ENCODE measurements around the gene CAMK2G.
"Not testable (repeated sequence)": the region's sequence is repeated elsewhere in the genome, so short reads cannot be mapped to it uniquely, and the experiment has no call there.

The CAMK2G gene

DNA sequence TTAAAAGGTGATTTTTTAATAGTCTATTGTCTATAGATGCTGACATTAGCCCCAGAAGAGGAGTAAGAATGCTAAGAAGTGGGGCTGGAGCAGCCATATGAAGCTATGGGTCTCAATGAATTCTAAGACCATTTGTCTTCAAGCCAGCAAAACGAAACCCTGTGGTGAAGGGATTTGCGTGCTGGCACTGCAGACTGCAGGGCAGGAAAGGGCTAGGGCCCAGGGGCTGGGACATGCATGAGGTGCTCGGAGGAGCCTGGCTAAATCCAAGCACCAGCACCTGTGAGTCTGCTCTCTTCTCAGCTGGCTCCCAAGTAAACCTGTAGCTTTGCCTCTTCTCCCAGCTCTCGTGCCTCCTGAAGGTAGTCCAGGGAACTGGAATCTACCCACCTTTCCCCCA lies 61.7 kb downstream of the CAMK2G start:
- no peak for DNase-seq (ENCODE audit: low read depth in 2 of 2)

DNA sequence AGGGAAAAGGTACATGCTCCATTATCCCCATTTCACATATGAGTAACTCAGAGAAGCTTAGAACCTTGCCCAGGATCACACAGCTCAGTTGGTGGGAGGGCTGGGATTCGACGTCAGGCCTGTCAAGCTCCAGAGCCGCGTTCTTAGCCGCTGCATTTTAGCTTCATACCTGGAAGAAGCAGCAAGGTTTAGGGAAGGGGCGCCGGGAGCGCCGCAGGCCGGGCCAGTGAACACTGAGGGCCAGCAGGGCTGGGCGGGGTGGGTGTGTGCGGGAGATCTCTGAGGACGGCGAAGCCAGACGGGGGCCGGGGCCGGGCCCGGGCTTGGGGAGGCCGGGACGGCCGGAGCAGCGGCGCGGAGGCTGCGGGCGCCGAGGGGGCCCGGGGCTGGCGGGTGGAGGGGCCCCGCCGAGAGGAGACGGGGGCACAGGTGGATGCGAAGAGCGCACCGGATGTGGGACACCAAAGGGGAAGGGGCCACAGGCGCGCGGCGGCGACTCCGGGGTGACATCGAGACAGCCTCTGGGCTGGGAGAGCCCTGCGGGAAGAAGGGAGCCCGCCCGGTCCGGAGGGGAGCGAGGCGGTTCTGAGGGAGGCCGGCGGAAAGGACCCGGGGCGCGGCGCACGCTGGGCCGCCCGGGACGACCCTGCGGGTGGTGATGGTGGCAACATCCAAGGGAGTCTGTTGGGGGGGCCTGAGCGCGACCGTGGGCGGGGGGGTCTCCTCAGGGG lies 63.5 kb downstream of the CAMK2G start:
- DNase-seq (ENCODE audit: low read depth in 2 of 2), result peak; percentile 27 to 49

DNA sequence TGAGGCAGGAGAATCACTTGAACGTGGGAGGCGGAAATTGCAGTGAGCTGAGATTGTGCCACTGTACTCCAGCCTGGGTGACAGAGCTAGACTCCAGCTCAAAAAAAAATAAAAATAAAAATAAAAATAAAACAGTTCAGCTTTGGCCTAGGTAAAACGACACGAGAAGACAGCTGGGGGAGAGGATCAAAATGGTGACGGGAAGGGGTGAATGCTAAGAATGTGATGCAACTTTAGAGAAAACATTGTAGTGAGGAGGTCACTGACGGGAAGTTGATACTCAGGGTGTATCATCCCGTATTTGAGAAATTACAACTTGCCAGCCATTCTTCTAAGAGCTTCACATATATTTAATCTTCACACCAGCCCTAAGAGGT lies 64.0 kb downstream of the CAMK2G start:
- DNase-seq (ENCODE audit: low read depth in 2 of 2), result no peak

DNA sequence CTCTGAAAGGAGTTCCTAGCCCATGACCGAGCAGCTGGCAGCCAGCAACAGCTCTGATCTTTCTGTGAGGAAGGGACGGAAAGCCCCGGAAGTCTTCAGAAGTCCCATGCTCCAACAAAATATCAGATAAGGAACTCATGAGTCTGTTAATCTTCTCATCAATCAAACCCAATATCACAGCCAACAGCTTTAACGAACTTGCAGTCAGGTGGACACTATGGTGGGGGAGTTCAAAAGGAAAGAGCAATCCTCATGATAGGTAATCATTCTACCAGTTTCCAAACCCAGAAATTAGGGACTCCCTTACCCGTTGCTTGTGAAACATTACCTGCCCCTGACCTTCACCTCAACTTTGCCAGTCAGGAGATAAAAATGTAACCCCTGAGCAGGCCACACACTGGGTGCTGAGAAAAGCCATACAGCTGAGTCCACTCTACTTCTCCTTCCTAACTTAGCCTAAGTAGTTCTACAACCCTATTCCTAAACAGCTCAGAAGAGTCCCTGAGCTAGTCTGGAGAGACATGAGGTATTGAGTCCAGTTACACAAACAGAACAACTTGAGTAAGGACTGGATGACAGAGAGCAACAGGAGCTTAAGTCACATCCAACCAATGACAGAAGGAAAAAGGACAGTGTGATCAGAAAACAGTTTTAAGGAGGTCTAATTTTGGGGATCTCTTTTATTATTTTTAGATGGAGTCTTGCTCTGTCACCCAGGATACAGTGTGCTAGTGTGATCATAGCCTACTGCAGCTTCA lies 65.1 kb downstream of the CAMK2G start:
- DNase-seq (ENCODE audit: low read depth in 2 of 2), result no peak

DNA sequence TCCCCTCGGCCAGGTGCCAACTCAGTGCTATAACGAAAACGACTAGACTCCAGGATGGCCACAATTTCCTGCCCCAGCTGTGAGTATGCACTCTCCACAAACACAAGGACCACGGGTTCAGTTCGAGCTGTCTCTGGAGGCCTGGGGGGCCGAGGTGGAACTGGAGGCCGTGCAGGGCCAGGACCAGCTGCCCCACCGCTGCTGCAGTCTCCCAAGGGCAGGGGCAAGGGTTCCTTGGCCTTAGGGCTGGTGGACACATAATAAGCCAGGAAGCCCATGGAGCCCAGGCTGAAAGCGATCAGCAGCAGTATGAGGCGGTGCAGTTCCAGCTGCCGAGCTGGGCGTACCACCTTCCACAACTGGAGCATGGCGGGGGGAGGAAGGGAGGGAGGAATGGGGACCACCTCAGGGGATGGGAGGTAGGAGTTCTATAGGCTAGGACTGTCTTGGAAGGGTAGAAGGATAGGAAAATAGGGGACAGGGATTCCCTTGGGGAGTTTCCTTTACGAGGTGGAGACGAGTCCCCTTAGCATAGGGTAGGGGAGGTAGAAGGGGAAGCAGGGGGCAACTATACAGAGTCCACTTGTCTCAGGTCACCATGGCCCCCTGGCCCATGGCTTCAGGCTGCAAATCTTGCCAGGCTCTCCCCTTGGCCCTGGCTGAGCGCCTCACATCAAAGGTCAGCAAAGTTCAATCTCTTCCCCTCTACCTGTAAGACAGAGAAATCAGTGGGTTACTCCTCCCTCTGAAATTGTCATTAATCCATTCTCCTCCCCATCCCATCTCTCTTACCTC lies 66.1 kb downstream of the CAMK2G start:
- DNase-seq (ENCODE audit: low read depth in 2 of 2), result no peak

DNA sequence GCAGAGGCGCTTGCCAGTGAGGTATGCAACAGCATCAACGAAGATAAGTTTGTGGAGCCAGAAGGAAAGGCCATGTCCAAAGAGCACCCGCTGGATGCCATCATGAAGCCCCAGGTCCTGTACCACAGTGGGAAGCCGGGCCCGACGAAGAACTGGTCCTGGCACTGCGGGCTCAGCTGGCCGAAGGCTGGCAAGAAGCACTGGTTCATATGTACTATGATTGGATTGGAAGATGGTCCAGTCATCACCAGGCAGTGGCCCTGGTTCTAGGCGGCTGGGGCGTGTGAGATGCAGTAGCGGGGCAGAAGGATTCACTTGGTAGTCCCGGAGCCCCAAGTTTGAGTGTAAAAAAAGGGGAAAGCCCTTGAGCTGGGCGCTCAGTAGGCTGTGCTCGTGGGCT lies 66.9 kb downstream of the CAMK2G start:
- DNase-seq (ENCODE audit: low read depth in 2 of 2), result no peak

DNA sequence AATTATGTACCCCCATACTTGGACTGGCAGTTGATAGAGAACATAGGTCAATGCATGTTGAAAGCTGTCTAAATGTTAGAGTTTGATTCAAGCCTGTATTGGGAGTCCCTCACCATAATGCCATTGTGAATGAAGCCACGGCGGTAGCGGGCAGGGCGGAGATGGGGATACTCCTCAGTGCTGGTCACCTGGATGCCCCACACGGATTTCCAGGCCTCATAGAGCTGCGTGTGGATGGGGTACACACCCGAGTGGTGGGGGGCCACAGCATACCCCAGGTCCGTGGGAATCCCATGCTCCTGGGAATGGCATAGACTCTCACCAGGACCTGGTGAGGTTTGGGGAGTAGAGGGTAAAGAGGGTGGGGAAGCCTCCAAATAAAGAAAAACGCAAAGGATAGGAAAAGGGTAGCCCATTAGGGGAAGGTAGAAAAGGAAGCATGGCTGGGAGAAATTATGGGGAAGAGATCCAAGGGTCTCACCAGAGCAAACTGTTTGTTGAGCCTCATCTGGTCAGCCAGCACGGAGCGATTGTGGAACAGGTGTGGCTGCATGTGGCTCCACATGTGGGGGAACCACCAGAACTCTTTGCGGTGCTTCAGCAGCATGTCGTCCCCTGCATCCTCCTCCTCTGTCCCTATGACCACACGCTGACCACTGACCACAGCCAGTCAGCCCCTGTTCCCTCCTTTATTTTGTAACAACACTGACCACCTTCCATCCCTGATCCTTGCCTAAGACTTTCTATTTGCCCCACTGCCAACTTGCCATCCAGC lies 68.0 kb downstream of the CAMK2G start:
- DNase-seq (ENCODE audit: low read depth in 2 of 2), result no peak

DNA sequence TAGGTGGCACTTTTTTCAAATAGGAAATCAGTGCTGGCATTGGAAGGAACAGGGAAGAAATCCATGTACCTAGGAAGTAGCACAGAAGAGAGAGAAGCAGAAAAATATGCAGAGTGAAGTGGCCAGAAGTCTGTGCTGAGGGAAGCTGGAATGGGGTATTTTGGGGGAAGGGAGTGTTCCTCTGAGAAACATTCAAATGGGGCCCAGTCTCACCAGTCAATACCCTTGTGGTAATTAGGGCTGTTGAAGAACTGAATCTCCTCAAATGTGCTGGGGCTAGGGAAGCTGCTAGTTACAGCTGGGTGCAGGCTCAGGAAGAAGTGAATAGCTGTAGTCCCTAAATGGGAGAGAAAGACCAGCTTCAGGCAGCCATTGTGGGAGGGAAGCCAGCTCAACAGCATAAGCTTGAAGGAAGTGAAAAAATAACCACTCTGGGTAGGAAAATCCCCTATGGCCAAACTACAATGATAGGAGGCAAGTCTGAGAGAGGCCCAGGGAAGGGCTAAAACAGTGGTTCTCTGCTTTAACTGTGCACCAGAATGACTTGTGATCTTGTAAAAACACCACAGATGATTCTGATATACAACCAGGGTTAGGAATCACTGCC lies 70.6 kb downstream of the CAMK2G start:
- no peak for DNase-seq (ENCODE audit: low read depth in 2 of 2)

DNA sequence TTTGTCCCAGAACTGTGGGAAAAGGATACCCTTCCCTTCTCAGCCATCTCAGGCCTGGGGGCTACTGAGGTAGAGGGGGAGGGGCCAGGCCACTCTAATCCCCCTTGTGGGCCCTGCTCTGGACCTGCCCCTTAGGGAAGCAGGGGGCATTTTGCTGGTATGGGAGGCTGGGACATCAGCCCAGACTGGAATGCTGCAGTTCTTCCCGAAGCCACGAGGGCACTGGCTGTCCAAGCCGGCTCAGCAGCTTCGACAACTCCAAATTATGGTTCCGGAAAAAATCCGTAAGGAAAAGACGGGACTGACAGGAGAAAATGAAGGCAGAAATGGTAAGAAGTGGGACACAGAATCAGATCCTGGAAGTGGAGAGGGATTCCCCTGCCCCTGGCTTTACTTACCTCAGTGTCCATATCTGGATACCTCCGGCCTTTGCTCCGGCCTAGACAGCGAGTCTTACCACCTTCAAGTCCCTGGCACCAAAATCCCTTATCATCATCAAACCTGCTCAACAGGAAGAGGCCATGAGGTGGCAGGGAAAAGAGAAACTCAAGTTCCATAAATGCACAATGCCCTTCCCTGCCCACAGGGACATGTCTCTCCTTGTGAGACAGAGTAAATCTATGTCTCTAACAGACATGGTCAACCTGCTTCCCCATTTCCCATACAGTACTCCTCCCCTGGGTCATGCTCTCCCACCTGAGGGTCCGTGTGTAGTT lies 71.9 kb downstream of the CAMK2G start:
- DNase-seq (ENCODE audit: low read depth in 2 of 2), result no peak

DNA sequence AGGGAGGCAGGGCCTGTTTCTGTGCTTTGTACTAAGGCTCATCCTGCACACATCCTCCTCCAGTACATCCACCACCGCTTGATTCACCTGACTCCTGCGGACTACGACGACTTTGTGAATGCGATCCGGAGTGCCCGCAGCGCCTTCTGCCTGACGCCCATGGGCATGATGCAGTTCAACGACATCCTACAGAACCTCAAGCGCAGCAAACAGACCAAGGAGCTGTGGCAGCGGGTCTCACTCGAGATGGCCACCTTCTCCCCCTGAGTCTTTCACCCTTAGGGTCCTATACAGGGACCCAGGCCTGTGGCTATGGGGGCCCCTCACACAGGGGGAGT lies 73.1 kb downstream of the CAMK2G start:
- no peak for DNase-seq (ENCODE audit: low read depth in 2 of 2)

DNA sequence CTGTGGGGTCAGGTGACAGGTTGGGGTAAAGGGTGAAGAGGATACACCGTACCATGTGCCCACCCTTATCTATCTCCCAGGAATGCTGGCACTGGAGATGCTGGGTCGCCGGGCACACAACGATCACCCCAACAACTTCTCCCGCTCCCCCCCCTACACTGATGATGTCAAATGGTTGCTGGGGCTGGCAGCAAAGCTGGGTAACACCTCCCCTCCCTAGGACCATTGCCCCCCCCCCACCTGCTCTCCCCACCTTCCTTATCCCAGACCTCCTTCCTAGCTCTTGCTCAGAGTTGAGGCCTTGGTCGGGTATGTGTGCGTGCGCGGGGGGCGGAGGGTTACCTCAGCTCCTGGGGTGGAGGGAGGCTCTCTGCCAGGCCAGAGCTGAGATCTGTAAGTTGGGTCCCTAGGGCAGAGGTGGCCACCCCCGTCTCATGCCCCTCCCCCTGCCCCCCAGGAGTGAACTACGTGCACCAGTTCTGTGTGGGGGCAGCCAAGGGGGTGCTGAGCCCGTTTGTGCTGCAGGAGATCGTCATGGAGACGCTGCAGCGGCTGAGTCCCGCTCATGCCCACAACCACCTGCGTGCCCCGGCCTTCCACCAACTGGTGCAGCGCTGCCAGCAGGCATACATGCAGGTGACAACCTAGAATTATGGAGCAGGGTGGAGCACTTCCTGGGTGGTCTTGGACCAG lies 73.6 kb downstream of the CAMK2G start:
- DNase-seq (ENCODE audit: low read depth in 2 of 2), result no peak

DNA sequence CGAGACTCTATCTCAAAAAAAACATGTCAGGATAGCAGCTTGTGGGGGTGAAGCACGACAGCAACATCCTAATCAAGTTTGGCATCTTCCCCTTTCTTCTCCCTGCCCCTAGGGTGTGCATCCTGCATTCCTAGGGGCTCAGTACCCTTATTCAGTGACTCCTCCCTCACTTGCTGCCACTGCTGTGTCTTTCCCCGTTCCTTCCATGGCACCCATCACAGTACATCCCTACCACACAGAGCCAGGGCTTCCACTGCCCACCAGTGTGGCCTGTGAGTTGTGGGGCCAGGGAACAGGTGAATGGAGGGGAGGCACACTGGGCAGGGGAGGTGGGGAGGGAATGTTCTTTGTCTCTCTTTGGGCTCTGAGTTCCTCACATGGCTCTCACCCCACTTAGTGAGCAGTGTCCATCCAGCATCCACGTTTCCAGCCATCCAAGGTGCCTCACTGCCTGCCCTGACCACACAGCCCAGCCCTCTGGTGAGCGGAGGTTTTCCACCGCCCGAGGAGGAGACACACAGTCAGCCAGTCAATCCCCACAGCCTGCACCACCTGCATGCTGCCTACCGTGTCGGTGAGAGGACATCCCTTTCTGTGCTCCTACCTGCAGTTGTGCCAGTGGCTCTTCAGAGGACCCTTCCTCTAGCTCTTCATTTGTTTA lies 74.3 kb downstream of the CAMK2G start:
- no peak for DNase-seq (ENCODE audit: low read depth in 2 of 2)

DNA sequence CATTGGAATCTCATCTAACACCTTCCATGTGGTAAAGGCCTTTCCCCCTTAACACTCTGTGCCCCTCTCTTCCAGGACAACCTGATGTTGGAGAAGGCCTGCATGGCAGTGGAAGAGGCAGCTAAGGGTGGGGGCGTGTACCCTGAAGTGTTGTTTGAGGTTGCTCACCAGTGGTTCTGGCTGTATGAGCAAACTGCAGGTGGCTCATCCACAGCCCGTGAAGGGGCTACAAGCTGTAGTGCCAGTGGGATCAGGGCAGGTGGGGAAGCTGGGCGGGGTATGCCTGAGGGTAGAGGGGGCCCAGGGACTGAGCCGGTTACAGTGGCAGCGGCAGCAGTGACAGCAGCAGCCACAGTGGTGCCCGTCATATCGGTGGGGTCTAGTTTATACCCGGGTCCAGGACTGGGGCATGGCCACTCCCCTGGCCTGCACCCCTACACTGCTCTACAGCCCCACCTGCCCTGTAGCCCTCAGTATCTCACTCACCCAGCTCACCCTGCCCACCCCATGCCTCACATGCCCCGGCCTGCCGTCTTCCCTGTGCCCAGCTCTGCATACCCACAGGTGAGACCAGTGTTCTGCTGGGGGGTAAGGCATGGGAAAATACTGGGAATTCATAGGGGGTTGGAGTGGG lies 75.3 kb downstream of the CAMK2G start:
- DNase-seq (ENCODE audit: low read depth in 2 of 2), result no peak

DNA sequence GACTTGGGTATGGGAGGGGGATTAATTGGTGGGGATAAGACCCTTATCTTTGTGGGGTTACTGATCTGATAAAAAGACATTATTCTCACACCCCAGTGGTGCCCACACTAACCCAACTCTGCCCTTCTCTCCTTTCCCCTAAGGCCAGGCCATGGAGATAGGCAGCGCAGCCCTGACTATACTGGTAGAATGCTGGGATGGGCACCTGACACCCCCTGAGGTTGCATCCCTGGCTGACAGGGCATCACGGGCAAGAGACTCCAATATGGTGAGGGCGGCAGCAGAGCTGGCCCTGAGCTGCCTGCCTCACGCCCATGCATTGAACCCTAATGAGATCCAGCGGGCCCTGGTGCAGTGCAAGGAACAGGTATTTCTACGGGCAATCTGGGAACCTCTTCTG lies 76.3 kb downstream of the CAMK2G start:
- no peak for DNase-seq (ENCODE audit: low read depth in 2 of 2)

DNA sequence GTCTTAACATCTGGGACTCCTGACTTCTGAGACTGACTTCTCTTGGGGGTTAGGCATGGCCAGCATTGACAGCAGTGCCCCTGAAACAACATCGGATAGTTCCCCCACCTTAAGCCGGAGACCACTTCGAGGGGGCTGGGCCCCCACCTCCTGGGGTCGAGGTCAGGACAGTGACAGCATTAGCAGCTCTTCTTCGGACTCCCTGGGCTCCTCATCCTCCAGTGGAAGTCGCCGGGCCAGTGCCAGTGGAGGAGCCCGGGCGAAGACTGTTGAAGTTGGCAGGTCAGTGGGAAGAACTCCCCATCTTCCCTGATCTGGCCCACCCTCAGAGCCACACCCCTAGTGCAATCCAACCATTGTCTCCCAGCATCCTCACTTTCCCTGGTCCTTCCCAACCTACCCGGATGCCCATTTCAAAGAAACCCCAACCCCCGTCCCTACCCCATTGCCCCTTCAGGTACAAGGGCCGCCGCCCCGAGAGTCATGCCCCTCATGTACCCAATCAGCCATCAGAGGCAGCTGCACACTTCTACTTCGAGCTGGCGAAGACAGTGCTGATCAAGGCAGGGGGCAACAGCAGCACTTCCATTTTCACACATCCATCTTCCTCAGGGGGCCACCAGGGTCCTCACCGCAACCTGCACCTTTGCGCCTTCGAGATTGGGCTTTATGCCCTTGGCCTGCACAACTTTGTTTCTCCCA lies 76.9 kb downstream of the CAMK2G start:
- DNase-seq (ENCODE audit: low read depth in 2 of 2), result no peak

DNA sequence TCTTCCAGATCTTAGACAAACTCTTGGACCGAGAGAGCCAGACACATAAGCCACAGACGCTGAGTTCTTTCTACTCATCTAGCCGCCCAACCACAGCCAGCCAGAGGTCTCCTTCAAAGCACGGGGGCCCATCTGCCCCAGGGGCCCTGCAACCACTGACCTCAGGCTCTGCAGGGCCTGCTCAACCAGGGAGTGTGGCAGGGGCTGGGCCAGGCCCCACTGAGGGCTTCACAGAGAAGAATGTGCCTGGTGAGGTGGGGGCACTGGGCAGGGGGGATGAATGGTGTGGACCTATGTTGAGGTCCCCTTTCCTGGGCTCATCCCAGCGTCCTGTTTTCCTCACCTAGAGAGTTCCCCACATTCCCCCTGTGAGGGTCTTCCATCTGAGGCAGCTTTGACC lies 77.6 kb downstream of the CAMK2G start:
- DNase-seq (ENCODE audit: low read depth in 2 of 2), result no peak

DNA sequence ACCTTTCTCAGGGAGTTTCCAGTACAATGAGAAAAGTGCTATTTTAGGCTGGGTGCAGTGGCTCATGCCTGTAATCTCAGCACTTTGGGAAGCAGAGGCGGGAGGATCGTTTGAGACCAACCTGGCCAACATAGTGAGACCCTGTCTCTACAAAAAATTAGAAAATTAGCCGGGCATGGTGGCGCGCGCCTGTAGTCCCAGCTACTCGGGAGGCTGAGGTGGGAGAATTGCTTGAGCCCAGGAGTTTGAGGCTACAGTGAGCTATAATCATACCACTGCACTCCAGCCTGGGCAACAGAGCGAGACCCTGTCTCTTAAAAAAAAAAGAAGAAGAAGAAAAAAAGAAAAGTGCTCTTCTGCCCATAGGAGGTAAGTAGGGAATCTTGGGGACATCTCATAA lies 78.3 kb downstream of the CAMK2G start:
- not testable (repeated sequence) for DNase-seq (ENCODE audit: low read depth in 2 of 2)

DNA sequence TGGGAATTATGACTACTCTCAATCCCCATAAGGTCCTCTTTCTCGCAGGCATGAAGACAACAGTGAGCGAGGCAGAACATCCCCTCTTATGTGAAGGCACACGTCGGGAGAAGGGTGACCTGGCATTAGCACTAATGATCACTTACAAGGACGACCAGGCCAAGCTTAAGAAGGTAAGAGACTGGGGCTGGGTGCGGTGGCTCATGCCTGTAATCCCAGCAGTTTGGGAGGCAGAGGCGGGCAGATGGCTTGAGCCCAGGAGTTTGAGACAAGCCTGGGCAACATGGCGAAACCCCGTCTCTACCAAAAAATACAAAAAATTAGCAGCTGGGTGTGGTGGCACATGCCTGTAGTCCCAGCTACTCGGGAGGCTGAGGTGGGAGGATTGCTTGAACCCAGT lies 78.9 kb downstream of the CAMK2G start:
- DNase-seq (ENCODE audit: low read depth in 2 of 2), result not testable (repeated sequence)

DNA sequence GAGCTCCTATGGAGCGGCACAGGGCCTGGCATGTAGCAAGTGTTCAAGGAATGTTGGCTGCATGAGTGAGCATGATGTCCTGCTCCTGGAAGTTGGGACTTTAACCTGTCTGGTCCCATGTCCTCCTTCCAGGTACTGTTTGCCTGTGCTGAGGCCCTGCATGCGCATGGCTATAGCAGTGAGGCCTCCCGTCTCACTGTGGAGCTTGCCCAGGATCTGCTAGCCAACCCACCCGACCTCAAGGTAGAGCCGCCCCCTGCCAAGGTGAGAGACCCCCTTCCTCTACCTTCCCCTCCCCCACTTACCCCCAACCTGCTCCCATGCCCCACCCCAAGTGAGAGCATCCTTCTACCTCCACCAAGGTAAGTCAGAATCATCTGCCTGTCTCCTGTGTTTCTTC lies 80.9 kb downstream of the CAMK2G start:
- no peak for DNase-seq (ENCODE audit: low read depth in 2 of 2)
